Ammon's horn (tissue), 1 donor: ENCODE results near the gene SLC12A7.
"Not testable (repeated sequence)": the region's sequence is repeated elsewhere in the genome, so short reads cannot be mapped to it uniquely, and the experiment has no call there.

Experiments
- DNase-seq: peaks from one replicate; pipeline ENCODE4 v3.0.0-alpha.2; 2016; ENCODE audit warnings: low spot score

SLC12A7 gene

DNA sequence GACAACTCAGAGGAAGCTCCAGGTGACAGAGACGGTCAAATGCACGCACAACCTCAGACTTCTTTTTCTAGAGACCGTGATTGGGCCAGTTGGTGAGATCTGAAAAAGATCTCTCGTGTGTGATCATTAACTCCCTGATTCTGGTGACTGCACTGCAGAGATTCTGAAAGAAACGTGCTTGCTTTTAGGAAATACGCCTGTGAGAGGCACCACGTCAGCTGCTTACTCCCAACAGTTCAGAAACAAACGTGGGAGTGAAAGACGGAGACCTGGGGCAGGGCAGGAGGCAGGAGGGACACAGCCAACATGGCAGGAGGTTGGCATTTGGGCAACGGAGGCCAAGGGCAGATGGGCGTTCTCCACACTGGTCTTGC, 15.9 kb downstream of the SLC12A7 start:
- no peak for DNase-seq

- DNase-seq, result no peak
Measured at GRCh38 chr5:1095302-1095989, 16.4 kb downstream of the SLC12A7 start.

DNA sequence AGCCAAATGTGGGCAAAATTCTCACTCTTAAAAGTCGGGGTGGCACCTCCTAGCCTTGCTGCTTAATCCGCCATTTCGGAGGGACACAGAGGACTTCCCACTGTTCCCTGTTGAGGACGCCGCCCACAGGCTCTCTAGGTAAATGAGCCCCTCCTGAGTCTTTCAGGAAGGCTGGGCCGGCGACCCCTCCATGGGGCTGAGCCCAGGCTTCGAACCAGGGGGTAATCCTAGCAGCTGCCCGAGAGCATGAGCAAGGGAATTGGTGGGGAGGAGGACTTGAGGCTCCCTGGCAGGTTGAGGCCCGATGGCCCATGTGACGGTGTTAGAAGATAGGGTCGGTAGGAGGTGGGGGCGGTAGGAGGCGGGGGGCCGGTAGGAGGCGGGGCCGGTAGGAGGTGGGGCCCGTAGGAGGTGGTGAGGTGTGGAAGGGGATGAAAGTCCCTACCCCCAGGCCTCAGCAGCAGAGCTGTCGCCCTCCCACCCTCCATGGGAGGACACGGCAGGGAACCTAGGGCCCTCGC, 17.1 kb downstream of the SLC12A7 start:
- DNase-seq, result no peak

DNA sequence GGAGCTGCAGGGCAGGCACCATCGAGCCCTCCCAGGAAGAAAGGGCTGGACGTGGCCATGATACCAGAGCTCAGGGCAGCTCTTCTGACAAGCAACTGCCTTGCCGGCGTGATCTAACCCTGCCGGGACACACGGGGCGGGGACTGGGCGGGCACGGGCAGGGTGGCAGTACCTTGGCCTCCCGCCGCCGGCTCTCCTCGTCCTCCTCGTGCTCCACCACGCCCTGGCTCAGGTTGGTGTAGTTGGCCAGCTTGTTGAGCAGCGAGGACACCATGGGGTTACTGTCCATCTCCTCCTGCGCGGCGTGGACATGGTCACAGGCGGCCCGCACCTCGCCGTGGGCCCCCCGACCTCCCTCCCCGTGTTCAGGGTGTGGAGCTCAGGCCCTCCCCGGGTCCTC, 18.5 kb downstream of the SLC12A7 start:
- DNase-seq, result no peak

DNA sequence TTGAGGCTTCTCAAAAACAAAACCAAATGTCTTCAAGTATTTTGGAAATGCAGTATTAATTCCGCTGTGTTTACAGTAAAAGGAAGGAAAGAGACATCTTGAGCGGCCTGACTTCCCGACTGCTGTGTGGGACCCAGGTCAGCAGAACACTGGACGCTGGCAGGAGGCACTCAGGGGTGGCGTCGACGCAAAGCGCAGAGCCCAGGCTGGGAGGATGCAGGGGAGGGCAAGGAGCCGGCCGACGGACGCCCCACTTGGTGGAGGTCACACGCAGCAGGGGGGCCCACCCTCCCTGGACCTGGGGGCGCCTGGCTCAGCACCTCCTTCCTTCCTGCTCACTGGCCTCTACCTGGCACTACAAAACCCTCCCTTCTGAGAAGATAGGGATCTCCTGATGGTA, 19.7 kb downstream of the SLC12A7 start:
- no peak for DNase-seq

DNA sequence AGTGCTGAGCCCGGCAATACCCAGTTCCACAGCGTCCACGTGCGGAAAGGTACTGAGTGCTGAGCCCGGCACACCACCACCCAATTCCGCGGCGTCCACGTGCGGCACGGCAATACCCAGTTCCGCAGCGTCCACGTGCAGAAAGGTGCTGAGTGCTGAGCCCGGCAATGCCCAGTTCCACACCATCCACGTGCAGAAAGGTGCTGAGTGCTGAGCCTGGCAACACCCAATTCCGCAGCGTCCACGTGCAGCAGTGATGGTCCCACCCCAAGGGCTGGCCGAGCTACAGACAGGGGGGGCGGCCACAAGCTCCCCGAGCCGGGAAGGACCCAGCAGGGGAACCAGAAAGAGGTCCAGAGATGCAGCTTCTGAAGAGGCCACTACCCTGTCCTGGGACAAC, 20.2 kb downstream of the SLC12A7 start:
- DNase-seq, result no peak

DNA sequence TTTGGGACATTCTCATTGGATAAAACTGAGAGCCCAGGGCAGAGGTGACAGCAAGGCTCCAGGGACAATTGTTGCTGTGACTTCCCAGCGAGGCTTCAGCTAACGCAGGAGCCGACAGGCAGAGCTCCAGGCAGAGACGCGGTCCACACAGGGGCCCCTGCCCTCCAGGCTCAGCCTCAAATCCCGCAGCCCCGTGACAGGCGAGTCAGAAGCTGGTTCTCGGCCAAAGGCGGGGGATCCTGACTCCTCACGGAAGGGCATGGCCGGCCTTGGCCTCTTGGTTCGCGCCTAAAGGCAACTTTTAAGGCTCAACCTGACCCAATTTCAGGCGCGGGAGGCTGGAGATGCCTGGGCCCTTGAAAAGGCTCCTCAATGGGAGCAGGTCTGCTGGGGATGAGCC, 21.3 kb downstream of the SLC12A7 start:
- DNase-seq, result no peak

DNA sequence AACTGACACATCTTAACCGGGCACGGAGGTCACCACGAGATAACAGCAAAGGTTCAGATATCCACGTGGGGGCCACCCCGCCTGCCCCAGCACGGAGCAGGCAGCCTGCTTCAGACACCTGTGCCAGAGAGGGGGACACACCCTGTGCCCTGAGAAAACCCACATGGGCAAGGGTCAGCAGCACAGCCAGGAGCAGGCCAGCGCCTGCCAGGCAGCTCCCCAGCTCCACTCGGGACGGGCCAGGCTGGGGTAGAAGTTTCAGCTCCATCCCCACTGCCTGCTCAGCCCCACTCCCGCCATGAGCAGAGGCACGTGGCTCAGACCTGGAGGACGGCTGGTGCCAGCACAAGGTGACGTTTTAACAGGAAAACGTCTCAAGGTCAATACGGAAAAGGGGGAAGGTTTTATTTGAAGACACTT, 22.2 kb downstream of the SLC12A7 start:
- no peak for DNase-seq

DNA sequence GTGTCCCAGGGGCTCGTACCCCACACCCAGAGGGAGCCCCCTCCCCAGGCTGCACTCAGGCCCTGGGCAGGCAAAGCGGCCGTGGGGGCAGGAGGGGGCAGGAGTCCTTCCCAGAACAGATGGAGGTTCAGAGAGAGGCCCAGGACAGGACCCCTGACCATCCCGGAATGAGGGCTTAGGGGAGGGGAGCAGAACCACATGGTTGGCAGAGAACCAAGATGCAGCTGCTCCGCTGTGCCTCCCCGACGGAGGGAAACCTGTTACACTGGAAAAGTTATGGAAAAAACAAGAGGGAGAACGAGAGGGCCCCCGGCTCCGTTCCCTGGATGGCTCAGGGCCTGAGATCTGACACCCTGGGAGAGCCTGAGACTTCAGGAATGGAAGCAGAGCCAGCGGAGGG, 22.7 kb downstream of the SLC12A7 start:
- DNase-seq, result no peak

DNA sequence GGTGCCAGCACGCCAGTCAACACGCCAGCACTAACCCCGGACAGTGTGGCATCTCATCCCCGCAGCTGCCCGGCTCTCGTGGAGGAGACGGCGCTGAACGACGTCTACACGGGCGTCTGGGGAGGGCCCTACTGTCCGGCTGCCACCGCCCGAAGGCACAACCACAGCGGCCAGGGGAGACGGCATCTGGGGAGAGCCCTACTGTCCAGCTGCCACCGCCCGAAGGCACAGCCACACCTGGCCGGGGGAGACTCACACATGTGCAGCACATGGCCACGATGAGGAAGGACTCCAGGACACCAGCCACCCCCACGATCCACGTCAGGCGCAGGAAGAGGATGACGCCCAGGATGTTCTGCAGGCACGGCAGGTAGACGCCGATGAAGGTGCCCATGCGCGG, 23.1 kb downstream of the SLC12A7 start:
- no peak for DNase-seq

DNA sequence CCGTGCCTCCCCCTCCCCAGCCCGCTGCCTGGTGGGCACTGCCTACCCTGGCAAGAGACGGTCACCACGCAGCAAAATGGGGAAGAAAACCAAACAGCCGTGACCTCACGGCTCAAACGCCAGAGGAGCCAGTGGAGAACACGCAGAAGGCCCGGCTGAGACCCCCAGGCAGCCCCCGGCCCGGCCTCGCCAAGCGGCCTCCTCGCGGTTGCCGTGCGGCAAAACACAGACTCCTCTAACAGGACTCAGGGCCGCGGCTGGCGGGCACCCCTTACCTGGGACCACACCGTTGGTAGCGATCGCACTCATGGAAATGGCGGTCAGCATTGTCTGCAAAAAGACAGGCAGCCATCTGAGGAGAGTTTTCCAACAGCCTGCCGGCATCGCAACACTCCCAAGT, 23.8 kb downstream of the SLC12A7 start:
- DNase-seq, result no peak

GRCh38 chr5:1087428-1087827, 24.4 kb downstream of the SLC12A7 start:
- DNase-seq, result no peak

- no peak for DNase-seq
Measured at GRCh38 chr5:1086871-1087270, 25.0 kb downstream of the SLC12A7 start.

- no peak for DNase-seq
Measured at GRCh38 chr5:1086137-1086536, 25.7 kb downstream of the SLC12A7 start.

GRCh38 chr5:1085391-1085790, 26.5 kb downstream of the SLC12A7 start:
- no peak for DNase-seq

DNA sequence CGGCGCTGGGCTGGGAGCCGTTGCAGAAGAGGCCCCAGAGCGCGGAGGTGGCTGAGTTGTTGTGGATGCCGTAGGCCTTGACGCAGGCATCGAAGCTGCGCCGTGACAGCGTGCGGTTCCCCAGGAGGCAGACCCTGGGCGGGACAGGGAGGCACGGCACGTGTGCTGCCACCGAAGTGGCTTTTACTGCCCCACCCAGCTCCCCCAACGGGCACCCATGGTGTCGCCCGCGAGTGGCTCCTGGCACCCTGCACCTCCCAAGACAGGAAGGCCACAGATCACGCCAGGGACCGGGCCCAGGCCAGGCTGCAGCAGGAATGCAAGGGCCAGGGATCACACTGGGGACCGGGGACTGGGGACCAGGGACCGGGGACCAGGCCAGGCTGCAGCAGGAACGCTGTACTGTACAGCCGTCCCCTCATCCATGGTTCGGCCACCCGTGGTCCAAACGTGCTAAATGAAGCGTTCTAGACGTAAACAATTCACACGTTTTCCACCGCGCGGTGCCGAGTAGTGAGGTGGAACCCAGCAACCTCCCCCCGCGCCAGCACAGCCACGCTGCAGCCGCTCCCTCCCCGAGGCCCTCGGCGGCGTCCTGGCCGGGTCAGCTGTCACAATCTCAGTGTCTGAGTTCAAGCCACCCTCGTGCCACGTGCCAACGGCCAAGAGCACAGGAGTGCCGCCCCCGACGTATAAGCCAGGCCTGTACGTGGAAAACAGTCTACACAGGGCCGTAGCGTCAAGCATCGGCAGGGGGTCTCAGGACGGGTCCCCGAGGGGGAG, 27.8 kb downstream of the SLC12A7 start:
- DNase-seq, result no peak

DNA sequence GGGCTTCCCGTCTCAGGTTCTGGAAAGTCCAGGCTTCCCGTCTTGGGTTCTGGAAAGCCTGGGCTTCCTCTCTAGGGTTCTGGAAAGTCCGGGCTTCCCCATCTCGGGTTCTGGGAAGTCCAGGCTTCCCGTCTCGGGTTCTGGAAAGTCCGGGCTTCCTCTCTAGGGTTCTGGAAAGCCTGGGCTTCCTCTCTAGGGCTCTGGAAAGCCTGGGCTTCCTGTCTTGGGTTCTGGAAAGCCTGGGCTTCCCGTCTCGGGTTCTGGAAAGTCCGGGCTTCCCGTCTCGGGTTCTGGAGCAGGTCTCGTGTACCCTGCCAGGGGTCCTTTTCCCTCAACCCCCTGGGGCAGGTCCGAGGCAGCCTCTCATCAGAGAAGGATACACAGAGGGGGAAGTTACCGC, 28.8 kb downstream of the SLC12A7 start:
- DNase-seq, result not testable (repeated sequence)

- DNase-seq, result no peak
Measured at GRCh38 chr5:1081519-1081918, 30.3 kb downstream of the SLC12A7 start.

- no peak for DNase-seq
Measured at GRCh38 chr5:1080432-1080831, 31.4 kb downstream of the SLC12A7 start.

GRCh38 chr5:1079961-1080360, 31.9 kb downstream of the SLC12A7 start:
- DNase-seq, result no peak

GRCh38 chr5:1079486-1079885, 32.4 kb downstream of the SLC12A7 start:
- no peak for DNase-seq

DNA sequence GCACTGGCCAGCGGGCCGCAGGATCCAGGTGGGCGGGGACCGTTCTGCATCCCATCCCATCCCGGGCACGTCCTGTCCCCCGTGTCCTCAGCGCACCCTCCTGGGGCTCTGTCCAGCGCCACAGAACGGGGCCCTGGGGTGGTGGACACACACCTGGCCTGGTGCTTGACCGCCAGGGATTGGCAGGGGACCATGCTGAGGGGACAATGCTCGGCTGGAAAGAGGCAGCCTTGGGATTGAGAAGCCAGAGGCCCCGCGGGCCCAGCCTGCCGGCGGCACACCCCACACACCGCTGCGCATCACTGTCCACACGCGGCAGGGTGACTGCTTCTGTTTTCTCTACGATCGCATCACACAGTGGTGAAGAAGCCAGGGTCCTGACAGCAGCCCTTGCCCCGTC, 33.0 kb downstream of the SLC12A7 start:
- no peak for DNase-seq

DNA sequence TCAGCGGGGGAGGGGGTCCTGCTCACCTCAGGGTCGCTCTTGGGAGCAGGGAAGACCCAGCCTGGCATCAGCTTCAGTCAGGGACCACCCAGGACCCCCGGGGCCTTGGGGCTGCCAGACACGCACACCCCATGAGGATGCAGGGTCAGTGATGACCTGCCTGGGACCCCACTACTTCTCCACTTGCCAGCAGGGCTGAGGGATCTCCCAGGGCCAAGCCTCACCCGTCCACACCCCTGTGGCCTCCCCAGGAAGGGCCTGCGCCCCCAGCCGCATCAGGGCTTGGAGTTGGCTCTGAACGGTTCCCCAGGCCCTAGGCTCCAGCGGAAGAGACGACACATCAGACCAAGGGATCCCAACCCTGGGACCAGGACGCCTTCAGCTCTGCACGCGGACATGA, 33.7 kb downstream of the SLC12A7 start:
- DNase-seq, result no peak
